NCI-H2227 treated with DMSO at 0.1 percent for 48 hours (cell line): ENCODE measurements around the gene CFAP45.
A peak's percentile ranks its signal among the peaks of the same experiment; 100 is the strongest.

Experiments used
- DNase-seq: peaks from one replicate; lab custom pipeline; 2025; lab: John Stamatoyannopoulos, UW

The CFAP45 gene, protein sequence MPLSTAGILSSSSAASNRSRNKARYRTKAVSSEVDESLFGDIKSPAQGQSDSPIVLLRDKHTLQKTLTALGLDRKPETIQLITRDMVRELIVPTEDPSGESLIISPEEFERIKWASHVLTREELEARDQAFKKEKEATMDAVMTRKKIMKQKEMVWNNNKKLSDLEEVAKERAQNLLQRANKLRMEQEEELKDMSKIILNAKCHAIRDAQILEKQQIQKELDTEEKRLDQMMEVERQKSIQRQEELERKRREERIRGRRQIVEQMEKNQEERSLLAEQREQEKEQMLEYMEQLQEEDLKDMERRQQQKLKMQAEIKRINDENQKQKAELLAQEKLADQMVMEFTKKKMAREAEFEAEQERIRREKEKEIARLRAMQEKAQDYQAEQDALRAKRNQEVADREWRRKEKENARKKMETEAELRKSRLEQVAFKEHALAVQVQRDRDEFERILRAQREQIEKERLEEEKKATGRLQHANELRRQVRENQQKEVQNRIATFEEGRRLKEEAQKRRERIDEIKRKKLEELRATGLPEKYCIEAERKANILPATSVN

DNA sequence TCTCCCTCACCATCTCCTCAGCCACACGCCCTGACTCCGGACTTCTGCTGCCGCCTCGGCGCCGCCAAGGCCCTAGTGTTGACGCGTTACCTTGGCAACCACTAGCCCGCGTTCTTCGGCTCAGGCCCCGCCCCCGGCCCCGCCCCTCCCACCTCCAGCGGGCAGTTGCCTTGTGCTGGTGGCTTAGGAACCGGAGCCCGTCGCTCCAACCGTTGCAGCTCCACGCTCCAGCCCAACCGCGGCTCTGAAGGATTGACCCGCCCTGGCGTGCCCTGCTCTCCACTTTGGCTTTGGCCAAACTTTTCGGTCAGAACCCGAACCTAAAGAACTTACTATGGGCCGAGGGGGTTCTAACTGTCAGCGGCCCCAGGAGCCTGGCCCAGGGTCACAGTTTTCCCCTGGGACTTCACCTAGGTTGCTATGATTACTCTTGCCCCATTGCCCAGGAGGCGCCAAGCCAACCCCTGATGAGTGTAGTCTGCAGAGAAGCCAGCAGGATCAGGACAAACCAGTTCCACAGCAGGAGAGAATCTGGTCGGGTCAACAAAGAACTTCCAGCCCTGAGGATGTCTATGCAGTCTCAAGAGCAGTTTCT is at the start of gene CFAP45:
Gene CFAP45, minus strand, starts transcription at position 80 of the 595 bp plus-strand sequence. Its CDS starts 67 bp downstream, at position 13.
- peak; percentile 75 for DNase-seq

DNA sequence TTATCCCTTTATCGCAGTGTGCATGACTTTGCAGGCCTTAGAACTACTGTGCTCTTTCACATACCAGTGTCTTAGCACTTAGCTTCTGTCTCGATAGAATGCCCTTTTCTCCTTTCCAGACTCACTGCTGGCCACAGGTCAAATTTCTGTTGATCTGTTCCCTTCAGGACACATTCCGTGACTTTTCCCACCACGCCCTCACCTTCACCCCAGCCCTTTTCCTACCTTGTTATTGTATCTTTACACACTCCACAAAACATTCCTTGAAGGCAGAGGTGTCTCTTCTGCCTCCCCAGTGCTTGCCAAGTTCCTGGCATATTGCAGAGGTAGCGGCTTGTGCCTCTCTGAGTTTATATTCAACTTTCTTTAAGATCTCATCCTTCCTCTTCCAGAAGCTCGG is 49.2 kb upstream of the CFAP45 start:
- no peak for DNase-seq

DNA sequence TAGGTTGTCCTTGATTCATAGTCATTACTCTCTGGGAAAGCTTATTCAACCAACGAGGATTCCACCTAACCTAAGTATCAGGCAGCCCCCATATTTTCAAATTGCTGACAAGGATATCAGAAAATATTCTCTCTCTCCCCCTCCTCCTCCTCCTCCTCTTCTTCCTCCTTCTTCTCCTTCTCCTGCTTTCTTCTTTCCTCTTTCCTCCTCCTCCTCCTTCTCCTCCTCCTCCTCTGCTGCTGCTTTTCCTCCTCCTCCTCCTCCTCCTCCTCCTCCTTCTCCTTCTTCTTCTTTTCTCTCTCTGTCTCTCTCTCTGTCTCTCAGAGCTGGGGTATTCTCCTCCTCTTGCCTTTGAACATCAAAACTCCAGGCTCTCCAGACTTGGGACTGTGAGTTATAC is 48.0 kb upstream of the CFAP45 start:
- DNase-seq: no peak

DNA sequence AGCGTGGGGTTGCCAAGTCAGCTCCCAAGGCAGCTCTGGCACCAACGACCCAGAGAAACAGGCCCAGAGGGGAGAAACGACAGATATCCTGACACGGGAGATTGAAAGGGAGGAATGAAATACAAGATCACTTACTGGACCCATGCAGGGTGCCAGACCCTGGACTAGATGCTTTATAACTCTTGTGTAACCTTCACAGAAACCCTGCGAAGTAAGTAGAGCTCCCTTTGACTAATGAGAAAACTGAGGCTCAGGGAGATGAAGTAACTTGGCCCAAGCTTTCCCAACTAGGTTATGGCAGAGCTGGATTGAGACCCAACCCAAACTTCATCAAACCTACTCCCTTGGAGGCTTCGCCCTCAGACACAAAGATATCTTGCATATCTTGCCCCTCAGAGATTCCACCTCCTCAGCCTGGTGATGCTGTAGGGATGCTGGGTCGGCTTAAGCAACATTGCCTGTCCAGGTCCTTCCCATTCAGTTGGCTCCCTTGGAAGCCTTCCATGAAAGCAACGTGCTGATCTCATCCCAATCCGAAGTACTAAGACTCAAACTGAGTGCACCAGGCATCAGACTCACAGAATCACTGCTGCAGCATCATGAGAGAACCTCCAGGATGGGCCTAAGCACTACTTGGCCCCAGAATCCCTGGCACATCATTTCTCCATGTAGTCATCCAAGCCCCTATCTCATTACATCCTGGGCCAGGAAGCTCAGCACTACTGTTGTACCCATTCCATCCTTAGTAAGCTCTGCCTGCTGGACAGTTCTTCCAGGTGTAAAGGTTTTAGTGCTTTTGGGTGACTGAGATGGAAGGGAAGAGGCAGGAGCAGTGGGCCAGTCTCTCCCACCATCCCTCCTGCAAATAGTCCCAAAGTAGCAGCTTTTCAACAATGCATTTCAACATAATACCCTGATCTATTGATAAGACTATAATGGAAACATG is 46.5 kb upstream of the CFAP45 start:
- DNase-seq: no peak

DNA sequence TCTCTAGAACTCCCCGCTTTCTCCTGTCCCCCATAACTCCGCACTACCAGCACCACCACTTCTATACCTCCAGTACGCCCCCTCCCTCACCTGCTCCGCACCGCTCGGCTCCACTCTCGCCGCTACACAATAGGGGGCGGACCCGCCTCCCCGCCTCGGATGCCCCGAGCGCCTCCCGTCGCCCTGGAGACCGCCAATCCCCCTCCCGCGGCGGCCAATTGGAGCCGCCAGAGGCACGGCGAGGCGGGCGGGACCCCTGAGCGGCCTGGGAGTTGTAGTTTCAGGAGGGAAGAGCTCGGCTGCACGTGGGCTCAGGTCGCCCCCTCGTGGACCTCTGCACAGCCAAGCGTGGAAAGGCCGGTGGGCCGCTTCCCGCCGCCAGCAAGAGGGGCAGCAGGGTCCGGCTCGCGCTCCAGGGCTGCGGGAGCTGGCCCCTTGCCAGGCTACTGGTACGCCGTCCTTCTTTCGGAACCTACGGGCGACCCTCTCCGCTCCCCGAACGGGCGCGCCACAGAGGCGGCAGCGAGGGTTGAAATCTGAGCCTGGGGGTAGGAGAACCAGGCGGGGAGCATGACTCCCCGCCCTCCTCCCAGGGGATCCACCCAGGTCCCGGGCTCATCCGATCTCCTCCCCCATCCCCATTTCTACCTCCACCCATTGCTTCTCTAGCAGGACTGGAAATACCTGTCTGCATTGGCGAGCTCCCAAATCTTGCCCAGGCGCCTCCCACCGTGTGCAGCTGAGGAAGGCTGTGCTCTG is 45.7 kb upstream of the CFAP45 start, which contains the start of gene IGSF9:
Gene IGSF9, minus strand, starts transcription at position 131 of the 759 bp plus-strand sequence. CDS start 2,159 bp downstream, outside the sequence.
- peak; percentile 93 for DNase-seq

DNA sequence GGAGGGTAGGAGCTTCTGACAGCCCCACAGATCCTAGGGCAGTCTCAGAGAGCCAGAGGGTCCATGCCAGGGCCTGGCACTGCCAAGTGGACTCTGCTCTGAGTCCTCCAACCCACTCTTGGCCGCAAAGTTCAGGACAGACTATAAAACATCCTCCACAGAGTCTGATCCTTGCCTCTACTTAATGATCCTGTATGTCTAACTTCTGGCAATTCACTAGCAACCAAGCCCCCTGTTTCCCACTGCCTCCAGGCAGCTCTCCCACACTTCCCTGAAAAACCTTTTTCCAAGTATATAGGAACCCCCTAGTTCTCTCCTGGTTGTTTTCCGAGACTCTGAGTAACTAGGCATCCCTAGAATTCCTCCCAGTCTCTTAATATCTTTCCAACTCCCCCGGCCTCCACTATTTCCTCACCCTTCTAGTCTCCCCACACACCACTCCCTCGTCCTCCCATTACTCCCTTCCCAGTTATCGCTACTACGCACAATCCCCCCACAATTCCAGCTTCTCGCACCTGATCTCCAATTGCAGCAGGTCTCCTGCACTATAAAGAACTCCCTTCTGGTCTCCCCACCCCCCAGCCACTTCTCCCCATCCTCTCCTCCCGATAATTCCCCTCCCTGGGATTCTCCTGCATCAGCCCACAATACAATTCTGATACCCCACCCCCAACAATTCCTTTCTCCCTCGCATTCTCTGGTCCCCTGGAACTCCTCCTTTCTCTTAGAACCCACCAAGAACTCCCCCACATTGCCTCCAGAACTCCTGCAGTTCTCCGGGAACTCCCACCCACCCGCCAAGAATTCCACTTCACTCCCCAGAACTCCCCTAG is 44.9 kb upstream of the CFAP45 start:
- no peak for DNase-seq

DNA sequence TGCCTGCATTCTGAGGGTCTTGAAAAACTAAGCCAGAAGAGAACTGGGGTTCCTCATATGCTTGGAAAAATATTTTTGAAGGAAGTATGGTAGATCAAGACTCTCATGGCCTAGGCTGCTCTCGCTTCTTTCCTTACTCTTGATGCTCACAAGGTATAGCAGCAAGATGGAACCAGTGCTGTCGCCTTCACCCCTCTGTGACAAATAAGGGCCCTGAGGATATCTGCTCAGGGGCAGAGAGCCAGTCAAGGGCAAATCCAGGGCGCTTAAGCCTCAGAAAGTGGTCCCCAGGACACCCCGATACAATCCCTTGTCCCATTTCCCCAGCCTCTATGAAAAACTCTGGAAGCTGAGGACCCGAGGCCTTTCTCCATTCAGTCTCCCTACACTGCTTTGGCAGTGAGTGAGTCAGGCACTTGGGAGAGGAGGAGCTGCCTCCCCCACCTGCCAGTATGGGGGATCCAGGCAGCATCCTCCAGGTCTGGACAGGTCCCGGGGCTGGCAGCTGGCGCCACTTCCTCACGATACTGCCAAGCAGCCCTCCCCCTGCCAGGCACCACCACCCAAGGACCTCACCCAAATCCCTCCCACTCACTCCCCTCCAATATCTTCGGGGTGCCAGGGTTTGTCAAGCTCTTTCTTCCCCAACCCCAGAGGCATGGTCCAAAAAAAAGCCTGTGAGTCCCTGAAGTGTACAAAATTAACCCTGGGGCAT is 44.1 kb upstream of the CFAP45 start:
- DNase-seq: no peak

DNA sequence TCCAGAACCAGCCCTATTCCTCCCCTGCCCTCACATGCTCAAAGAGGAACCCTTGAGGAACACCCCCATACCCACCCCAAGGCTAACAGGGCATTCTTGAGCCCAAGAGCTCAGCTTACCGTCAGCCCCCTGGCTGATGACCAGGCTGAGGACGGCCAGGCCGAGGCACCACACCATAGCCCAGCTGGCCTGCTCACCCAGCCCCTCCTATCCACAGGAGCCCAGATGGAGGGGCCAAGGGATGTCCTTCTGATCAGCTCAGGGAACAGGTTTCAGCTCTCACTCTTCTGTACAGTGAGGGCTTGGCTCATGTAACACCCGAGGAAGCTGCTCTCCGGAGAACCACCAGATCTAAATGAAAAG is 43.3 kb upstream of the CFAP45 start:
- no peak for DNase-seq

DNA sequence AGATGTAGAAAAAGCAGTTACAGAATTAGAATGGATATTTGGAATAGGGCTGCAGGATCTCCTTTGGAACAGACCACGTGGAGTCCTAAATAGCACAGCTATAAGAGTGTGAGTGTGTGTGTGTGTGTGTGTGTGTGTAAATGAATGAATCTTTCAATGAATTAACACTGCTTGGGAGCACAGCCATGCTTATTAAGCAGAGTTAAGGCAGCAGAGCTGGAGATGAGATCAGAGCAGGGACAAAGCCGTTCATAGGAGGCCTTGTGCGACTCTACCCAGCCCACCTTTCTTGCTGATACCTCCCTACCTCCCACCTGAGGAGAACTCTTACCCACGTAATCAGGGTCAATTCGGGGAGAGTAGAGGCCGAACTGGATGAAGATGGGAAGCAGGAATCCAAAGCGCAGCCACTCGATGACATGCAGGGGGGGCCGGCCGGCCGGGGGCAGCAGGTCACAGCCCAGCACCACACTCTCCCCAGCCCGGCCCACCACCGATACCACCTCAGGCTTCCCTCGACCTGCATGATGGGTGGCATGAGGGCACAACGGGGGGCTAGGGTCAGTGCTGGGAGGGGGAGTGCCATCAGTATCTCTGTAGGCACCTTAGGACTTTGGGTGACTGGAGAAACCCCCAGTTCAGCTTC is 42.8 kb upstream of the CFAP45 start:
- no peak for DNase-seq

DNA sequence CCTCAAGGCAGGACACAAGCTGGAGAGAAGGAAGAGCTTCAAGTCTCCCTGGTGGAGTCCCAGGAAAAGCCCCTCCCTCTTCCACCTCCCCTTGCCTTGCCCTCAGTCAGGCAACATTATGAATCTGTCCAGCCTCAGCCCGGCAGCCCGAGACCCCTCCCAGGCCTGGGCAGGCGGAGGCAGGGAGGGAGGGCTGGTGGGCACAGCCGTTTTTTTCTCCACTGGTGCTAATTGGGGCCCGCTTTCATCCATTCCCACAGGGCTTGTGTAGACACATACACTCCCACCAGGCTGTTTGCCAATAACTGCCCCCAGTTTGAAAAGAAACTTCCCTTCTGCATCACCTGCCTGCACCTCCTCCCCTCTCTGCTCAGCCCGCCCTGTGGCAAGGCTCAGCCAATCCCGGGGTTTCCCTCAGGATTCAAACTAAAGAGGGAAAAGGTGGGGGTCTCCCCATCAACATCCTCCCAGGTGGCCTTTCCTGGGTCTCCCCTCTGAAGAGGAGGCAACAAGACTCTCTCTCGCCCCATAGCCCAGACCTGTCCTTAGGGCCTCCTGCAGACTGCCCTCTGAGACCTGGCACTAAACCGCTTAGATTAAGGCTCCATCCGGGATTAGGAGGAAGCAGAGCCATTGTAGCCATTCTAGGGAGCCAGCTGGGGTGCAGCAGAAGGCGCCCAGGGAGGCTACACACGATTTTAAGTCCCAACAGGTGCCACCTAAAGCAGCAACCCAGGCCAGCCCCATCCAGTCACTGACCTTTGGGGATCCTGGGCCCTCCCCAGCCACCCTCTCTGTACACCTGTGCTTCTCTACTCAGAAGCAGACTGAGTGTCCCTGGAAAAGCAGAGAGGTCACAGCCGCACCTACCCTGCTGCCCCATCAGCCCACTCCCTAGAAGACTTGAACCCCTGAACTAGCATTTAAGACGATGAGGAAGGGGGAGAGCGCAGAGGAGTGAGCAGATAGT is 41.9 kb upstream of the CFAP45 start:
- DNase-seq: no peak

DNA sequence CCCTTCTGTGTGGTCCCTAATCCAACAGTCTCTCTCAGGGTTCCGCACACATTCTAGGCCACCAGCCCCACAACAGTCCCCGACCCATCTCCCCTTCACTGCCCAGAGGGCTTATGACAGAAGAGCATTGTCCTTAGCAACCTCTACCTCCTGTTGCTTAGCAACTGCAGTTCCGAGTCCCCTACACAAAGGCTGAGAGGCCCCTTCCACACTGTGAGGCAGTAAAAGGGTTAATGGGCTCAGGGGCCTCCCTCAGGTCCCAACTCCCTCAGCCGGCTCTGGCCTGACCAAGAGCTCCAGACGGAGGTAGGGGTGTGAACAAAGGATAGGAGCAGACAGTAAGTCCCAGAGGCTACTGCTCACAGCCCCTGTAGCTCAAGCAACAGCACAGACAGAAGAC is 41.2 kb upstream of the CFAP45 start:
- no peak for DNase-seq

DNA sequence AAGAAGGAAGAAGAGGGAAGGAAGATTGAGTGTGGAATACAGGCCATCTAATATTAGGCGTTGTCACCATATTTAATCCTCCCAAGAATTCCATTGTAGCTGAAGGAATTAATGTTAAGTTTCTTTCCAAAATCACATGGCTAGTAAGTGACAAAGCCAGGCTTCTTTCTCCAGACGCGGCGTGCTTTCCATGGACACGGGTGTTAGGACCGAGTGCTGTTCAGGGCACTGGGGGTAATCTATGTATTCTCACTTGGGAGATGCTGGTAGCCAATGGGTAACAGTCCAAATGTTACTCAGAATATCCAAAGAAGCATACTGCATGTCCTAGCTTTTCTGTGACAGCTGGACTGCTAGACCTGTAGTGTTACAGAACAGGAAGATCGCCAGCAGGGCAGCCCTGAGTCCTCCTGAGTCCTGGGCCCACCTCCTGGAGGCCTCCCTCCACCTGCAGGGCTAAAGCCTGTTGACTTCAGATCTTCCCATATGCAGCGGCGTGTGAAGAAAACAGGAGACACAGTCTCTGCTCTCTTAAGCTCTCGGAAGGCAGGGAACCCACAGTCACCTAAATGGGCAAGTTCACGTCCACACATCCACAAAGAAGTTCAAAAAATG is 40.1 kb upstream of the CFAP45 start:
- no peak for DNase-seq

DNA sequence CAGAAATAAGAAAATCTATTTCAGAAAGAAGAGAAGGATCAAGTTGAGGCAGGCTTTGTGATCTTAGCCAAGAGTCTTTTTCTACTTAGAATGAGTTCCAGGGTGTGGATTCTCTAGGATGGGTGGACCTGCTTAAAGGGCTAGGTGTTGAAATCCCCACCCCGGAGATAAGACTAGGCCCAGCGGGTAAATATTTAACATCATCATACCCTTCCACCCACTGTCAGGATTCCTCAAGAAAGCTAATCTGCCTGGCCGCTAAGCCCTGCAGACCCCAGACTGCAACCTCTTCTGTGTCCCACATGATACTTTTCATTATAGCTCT is 39.7 kb upstream of the CFAP45 start:
- no peak for DNase-seq

DNA sequence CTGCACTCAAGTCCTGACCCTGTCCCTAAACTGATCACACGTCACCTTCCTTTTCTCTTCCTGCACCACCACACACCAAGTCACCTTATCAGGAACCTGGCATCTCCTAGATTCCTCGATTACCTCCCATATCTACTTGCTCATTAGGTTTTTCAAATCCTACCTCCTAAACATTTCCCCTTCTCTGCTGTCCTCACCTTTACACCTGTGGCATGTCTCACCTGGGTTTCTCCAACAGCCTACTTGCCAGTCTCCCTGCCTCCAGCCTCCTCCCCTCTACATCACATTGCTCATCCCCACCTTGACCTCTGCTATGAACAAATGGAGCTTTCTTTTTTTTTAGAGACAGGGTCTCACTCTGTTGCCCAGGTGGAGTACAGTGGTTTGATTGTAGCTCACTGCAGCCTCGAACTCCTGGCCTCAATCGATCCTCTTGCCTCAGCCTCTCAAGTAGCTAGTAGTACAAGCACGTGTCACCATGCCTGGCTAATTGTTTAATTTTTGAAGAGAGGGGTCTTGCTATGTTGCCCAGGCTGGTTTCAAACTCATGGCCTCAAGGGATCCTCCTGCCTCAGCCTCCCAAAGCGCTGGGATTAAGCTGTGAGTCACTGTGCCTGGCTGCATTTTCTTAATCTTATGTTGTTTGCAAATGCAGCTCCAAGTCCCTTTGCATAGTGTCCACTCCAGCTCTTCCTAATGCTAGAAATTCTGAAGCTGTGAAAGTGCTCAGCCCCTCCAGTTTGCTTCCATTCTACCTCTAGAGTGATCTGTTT is 39.1 kb upstream of the CFAP45 start:
- no peak for DNase-seq

DNA sequence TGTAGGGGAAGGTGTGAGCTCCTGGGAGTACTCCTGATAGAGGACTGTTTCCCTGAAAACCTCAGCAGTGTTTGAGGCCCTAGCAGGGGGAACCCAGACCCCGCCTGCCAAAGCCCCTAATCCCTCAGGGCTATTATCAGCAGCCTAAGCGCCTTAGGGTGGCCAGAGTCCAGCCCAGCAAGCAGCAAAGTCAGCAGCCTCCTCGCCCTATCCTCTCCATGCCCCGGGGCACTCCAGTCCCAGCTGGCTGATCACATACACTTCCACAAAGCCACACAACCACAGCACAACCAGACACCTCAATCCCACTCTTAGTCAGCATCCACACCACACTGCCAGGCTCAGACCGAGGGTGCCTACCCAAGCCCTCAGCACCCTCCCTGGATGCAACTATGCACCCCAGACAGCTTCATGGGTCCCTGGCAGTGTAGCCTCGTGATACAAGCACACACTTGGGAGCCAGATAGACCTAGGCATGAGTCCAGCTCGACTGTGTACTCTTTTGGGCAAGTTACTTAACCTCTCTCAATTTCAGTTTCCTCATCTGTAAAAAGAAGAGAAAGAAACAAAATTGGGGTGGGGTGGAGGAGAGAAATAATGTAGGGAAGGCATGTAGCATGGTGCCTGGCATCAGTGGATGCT is 38.4 kb upstream of the CFAP45 start:
- DNase-seq: no peak

DNA sequence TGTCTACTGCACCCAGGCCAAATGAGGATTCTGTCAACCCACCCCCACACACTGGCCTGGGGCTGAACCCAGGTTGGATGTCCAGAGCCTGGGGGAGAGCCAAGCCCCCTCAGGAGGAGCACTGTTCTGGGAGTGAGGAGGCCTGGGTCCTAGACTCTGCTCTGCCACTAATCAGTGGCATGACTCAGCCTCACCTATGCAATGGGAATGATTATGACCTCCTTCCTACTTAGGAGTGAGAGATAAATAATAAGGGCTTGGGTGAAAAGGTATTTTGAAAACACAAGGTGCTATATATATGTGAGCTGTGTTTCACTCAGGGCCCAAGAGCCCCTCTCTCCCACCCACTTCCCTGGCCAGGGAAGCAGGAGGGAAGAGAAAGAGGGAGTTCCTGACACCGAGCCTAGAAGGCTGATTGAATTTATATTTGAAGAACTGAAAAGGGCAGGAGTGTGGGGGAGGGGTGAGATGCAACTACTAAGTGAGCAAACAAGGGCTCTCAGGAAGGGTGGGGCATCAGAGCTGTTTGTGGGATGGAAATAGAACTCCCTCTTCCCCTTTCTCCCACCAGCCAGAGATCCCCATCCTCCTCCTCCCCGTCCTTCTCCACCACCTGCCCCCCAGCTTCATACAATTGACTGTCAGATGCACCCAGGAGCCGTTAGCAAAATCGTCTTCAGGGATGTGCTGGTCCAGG is 37.2 kb upstream of the CFAP45 start:
- peak; percentile 11 for DNase-seq
